Endothelial cell of umbilical vein (primary cell): ENCODE data around the gene ITPKA. TPM values are rescaled to one million over a fixed set of nuclear protein-coding genes. Genes with fewer than 3 reads are reported as not detected.
A peak's percentile ranks its signal among the peaks of the same experiment; 100 is the strongest.

Experiments
- BruUV-seq: library from RNA; stranded (reverse); fragments of 400-500 nt; replicated peaks from 2 replicates; lab custom pipeline; 2021; lab: Mats Ljungman, UMichigan
- CTCF ChIA-PET: fragments of 300-600, 350-600 bp; sonication (Branson Sonifier 250); formaldehyde crosslinking; loops from one replicate; lab custom pipeline; 2021; ENCODE audit warnings: antibody characterized with exemption, inconsistent platforms; lab: Charles Lee
- POLR2A ChIA-PET: fragments of 300-600, 350-600 bp; sonication (Branson Sonifier 250); formaldehyde crosslinking; loops from one replicate; lab custom pipeline; 2021; ENCODE audit warnings: antibody characterized with exemption, inconsistent platforms; lab: Charles Lee
- DNase-seq: peaks from one replicate; pipeline ENCODE4 v3.0.0-alpha.2; 2011; ENCODE audit warnings: low read depth, low spot score
- FAIRE-seq: peaks from 2 replicates; lab custom pipeline; 2011; peaks lifted over from hg19 to GRCh38; lab: Jason Lieb, UNC
- H2AFZ ChIP-seq: 2 replicates; pipeline ENCODE4 v1.6.0; 2012; ENCODE audit warnings: low read depth, low read length, control low read depth, inconsistent platforms
- H3K27ac ChIP-seq: 2 replicates; pipeline ENCODE4 v1.5.1; 2011; ENCODE audit warnings: low read depth, mild to moderate bottlenecking, control low read depth, low read length, moderate library complexity; ENCODE audit not compliant: insufficient read depth
- H3K27me3 ChIP-seq, 2 experiments: 2 replicates each; pipeline versions ENCODE4 v1.6.0 to v1.6.1; 2011; ENCODE audit warnings: low read length in 2 of 2, mixed read lengths in 1 of 2; ENCODE audit not compliant: control insufficient read depth in 2 of 2, insufficient read depth in 2 of 2
- H3K36me3 ChIP-seq, 2 experiments: 2 replicates in 1 of 2; 3 replicates in 1 of 2; pipeline ENCODE4 v1.5.1; 2011; ENCODE audit warnings: low read length in 2 of 2, mild to moderate bottlenecking in 1 of 2, moderate library complexity in 1 of 2; ENCODE audit not compliant: control insufficient read depth in 2 of 2, insufficient read depth in 2 of 2; ENCODE audit errors: extremely low read depth in 1 of 2
- H3K4me1 ChIP-seq: 3 replicates; pipeline ENCODE4 v1.5.1; 2011; ENCODE audit warnings: mild to moderate bottlenecking, low read length; ENCODE audit not compliant: control insufficient read depth, insufficient read depth; ENCODE audit errors: extremely low read depth
- H3K4me2 ChIP-seq: 2 replicates; pipeline ENCODE4 v1.6.1; 2011; ENCODE audit warnings: low read length, control low read depth, mixed read lengths; ENCODE audit not compliant: insufficient read depth
- H3K4me3 ChIP-seq, 3 experiments: fragments of 200-600 bp in 1 of 3; sonication (generic), shearing (Covaris generic) in 1 of 3; replicated peaks in 1 of 3; 2 replicates each; pipeline ENCODE4 v1.5.1; 2011 to 2016; ENCODE audit warnings: control low read depth in 3 of 3, low read length in 3 of 3, mild to moderate bottlenecking in 2 of 3, inconsistent platforms in 1 of 3, low read depth in 1 of 3, moderate library complexity in 1 of 3; ENCODE audit not compliant: insufficient read depth in 1 of 3
- H3K79me2 ChIP-seq: 2 replicates; pipeline ENCODE4 v1.6.0; 2012; ENCODE audit warnings: low read length, inconsistent platforms; ENCODE audit not compliant: control insufficient read depth, insufficient read depth
- H3K9ac ChIP-seq: replicated peaks from 2 replicates; pipeline ENCODE3; 2011; ENCODE audit warnings: low read length, control low read depth; ENCODE audit not compliant: insufficient read depth; ENCODE audit errors: extremely low read depth
- H3K9me1 ChIP-seq: replicated peaks from 3 replicates; pipeline ENCODE4 v1.6.0; 2011; ENCODE audit warnings: mild to moderate bottlenecking, low read length; ENCODE audit not compliant: control insufficient read depth, insufficient read depth; ENCODE audit errors: extremely low read depth
- H3K9me3 ChIP-seq: replicated peaks from 2 replicates; pipeline ENCODE4 v1.5.1; 2012; ENCODE audit warnings: low read length, inconsistent platforms; ENCODE audit not compliant: control insufficient read depth, insufficient read depth
- H4K20me1 ChIP-seq: replicated peaks from 2 replicates; pipeline ENCODE3; 2011; ENCODE audit warnings: mild to moderate bottlenecking, low read length; ENCODE audit not compliant: control insufficient read depth, insufficient read depth; ENCODE audit errors: extremely low read depth
- EZH2 ChIP-seq: IDR thresholded peaks from 2 replicates; pipeline ENCODE4 v1.6.1; 2012; ENCODE audit warnings: borderline replicate concordance, low read depth, mild to moderate bottlenecking, moderate library complexity, low read length, inconsistent platforms; ENCODE audit not compliant: severe bottlenecking
- FOS ChIP-seq: IDR thresholded peaks from 2 replicates; pipeline ENCODE4 v1.6.1; 2011; ENCODE audit warnings: mild to moderate bottlenecking, low read length, moderate library complexity, borderline replicate concordance; ENCODE audit not compliant: insufficient read depth
- GATA2 ChIP-seq: IDR thresholded peaks from 2 replicates; pipeline ENCODE4 v1.7.0; 2011; ENCODE audit warnings: low read depth, mild to moderate bottlenecking, moderate library complexity, mixed read lengths, low read length; ENCODE audit not compliant: insufficient read length, insufficient read depth
- JUN ChIP-seq: IDR thresholded peaks from 2 replicates; pipeline ENCODE4 v1.6.1; 2011; ENCODE audit warnings: borderline replicate concordance, low read depth; ENCODE audit not compliant: insufficient read length, insufficient read depth
- MYC ChIP-seq: IDR thresholded peaks from one replicate; pipeline ENCODE4 v1.6.1; 2011; ENCODE audit warnings: mild to moderate bottlenecking, low read depth, low read length
- POLR2A ChIP-seq: IDR thresholded peaks from 2 replicates; pipeline ENCODE4 v1.6.1; 2012; ENCODE audit warnings: low read depth, mild to moderate bottlenecking, control low read depth, low read length
- POLR2AphosphoS5 ChIP-seq: IDR thresholded peaks from 2 replicates; pipeline ENCODE4 v1.6.1; 2012; ENCODE audit warnings: low read depth, mild to moderate bottlenecking, control low read depth, low read length, moderate library complexity; ENCODE audit not compliant: insufficient read depth
- dilution Hi-C: fragments of 300-500 bp; cut with MboI; formaldehyde crosslinking; loops from one replicate; pipeline ENCODE4 v1.15.0; 2019; ENCODE audit warnings: low sequenced_read_pairs; ENCODE audit not compliant: extremely low pct_ligation_motif_present
- intact Hi-C: fragments of 100-400 bp; cut with micrococcal nuclease; formaldehyde crosslinking; loops from one replicate; pipeline ENCODE4 v1.10.0; 2022
- polyA plus RNA-seq, 4 experiments: library from polyadenylated mRNA; depleted of rRNA in 3 of 4; stranded (reverse) in 3 of 4; unstranded in 1 of 4; fragments of >200 nt; gene quantifications; 2 replicates each; pipeline versions ENCODE4 v1.2.1 to v1.2.3, GENCODE V29; 2011 to 2012; ENCODE audit warnings: missing spikeins in 1 of 4
- total RNA-seq: library from RNA; stranded (reverse); gene quantifications from 2 replicates; pipeline ENCODE4 v1.2.3, GENCODE V29; 2021
- TF ChIP-seq, protein P1 (sequence below), 2 donors: IDR thresholded peaks; 1 replicate in 1 of 2; 2 replicates in 1 of 2; pipeline ENCODE4 v1.5.1; 2011; ENCODE audit warnings: low read length in 2 of 2, mild to moderate bottlenecking in 2 of 2, moderate library complexity in 2 of 2, control low read depth in 1 of 2, inconsistent platforms in 1 of 2, low read depth in 1 of 2; ENCODE audit not compliant: insufficient read depth in 1 of 2; ENCODE audit errors: extremely low read depth in 1 of 2
- TF ChIP-seq, protein P2 (sequence below): IDR thresholded peaks from 2 replicates; pipeline ENCODE4 v1.6.1; 2011; ENCODE audit not compliant: insufficient read depth, insufficient read length

Gene ITPKA
- total and polyA plus RNA-seq, 2 donors (not counting 3 experiments of a cell fraction or from before 2014, with no cell fraction given): 0.14 to 0.66 TPM

DNA sequence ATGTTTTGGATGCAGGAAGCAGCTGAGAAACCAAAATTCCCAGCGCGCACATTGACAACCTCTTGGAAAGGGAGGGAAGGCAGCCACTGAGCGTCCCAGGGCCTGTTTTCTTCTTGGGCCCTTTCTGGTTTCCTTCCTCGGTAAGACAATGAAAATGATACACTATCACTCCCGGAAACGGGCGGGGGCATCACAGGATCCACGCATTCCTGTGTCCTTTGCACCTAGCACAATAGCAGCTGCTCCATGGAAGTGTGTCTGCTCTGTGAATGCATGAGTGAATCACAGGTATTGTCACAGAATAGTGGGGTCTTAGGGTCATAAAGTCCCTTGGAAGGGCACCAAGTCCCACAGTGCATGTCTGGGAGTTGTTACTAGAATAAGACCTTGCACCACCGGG, 6.3 kb upstream of the ITPKA start:
- Histone ChIP-seq H2AFZ (no peak overlapping the region), H3K9me3 (no peaks in the 10 kb centered on the region), H3K4me3 (no peak overlapping the region), H3K9me1 (no peaks in the 10 kb centered on the region), H3K4me1 (peaks cover 15% of the 10 kb centered on the region), H3K9ac (no peak overlapping the region), H3K27me3 (no peaks in the 10 kb centered on the region), H3K27ac (no peak overlapping the region), H4K20me1 (no peaks in the 10 kb centered on the region), H3K4me2 (no peak overlapping the region), H3K79me2 (no peaks in the 10 kb centered on the region), H3K36me3 (peaks cover 2 to 3% of the 10 kb centered on the region in 2 experiments)
- BruUV-seq: no TSS peak
- intact Hi-C loops: no loop called here
- dilution Hi-C loops: no loop called here
- no peak for TF ChIP-seq POLR2A
- TF ChIP-seq GATA2: no peak
- no peak for TF ChIP-seq POLR2AphosphoS5
- TF ChIP-seq MYC: no peak
- TF ChIP-seq, protein P1, sequence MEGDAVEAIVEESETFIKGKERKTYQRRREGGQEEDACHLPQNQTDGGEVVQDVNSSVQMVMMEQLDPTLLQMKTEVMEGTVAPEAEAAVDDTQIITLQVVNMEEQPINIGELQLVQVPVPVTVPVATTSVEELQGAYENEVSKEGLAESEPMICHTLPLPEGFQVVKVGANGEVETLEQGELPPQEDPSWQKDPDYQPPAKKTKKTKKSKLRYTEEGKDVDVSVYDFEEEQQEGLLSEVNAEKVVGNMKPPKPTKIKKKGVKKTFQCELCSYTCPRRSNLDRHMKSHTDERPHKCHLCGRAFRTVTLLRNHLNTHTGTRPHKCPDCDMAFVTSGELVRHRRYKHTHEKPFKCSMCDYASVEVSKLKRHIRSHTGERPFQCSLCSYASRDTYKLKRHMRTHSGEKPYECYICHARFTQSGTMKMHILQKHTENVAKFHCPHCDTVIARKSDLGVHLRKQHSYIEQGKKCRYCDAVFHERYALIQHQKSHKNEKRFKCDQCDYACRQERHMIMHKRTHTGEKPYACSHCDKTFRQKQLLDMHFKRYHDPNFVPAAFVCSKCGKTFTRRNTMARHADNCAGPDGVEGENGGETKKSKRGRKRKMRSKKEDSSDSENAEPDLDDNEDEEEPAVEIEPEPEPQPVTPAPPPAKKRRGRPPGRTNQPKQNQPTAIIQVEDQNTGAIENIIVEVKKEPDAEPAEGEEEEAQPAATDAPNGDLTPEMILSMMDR (IDR thresholded peaks at IDR 0.05; ENCODE audit: extremely low read depth in 1 of 2, insufficient read depth in 1 of 2, low read depth in 1 of 2, low read length in 2 of 2): no peak
- TF ChIP-seq, protein P2, sequence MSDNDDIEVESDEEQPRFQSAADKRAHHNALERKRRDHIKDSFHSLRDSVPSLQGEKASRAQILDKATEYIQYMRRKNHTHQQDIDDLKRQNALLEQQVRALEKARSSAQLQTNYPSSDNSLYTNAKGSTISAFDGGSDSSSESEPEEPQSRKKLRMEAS: no peak
- TF ChIP-seq JUN: no peak
- TF ChIP-seq FOS: no peak
- no peak for TF ChIP-seq EZH2
- CTCF ChIA-PET: interaction anchor here (1.5 kb wide), 1 partner anchor 21 kb away, joined by 4 read pairs; no protein-coding TSS in a partner anchor
- FAIRE-seq (peak; percentile 79), DNase-seq (no peak)
- POLR2A ChIA-PET: no interaction called here
